ENCODE data around the gene COA8. TPM values are rescaled to one million over a fixed set of nuclear protein-coding genes. Genes with fewer than 3 reads are reported as not detected.

Gene COA8
- polyA plus RNA-seq, 3 donors, result 13.2 to 58.1 (median 52.3) TPM

DNA sequence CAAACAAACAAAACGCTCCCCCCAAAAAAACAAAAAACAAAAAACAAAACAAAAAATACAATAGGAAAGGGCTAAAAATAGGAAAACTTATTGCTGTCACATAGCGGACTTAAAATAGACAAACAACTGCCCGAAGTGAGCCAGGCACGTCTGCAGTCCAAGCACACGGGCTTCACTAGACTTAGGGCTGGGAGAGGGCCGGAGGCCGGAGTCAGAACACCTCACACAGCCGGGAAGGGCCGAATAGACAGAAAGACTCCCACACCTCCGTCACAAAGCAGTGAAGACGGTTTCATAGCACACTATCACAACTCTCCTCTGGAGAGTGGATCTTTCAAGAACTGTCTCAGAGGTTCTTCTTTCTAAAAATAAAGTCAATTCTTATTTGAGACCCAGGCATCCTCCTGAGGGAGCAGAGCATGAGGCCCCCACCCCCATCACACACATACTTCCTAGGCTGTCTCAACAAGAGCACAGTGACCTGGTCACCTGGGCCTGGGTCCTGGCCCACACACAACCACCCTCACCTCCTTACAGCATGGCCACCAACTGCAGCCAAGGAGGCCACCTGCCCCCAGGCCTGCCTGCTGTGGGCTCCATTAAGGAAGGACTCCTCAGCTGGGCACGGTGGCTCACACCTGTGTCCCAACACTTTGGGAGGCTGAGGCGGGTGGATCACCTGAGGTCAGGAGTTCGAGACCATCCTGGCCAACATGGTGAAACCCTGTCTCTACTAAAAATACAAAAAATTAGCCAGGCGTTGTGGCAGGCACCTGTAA lies 7.0 kb upstream of the COA8 start:
- no peaks in the 10 kb centered on the region for H3K27me3 ChIP-seq (ENCODE audit: control insufficient read depth in 2 of 2, insufficient read depth in 2 of 2, low read length in 2 of 2)
- Mint-ChIP-seq H3K9me3 (no peaks in the 10 kb centered on the region), H3K27ac (no peak overlapping the region), H3K4me3 (no peak overlapping the region), H3K4me1 (peaks cover 10% of the 10 kb centered on the region), H3K36me3 (peaks cover 33 to 40% of the 10 kb centered on the region in 2 donors), H3K27me3 (ENCODE audit: low read depth in 3 of 3) (peaks cover 0 to 1% (median 0%) of the 10 kb centered on the region in 3 donors)
- DNase-seq, result no peak
- H3K4me1 ChIP-seq (ENCODE audit: control insufficient read depth in 1 of 2, insufficient read depth in 2 of 2, low read length in 2 of 2), result peaks cover 0 to 5% of the 10 kb centered on the region in 2 donors
- H4K20me1 ChIP-seq (ENCODE audit: insufficient read depth, low read length), result peaks cover 81% of the 10 kb centered on the region
- 96% methylated on average over 9 of the region's 15 CpGs for WGBS (ENCODE audit: insufficient coverage)
- H3K79me2 ChIP-seq (ENCODE audit: insufficient read depth, low read length), result peaks cover 45% of the 10 kb centered on the region
- H3K9me3 ChIP-seq (replicated peaks in 1 of 2; ENCODE audit: control insufficient read depth in 1 of 2, insufficient read depth in 1 of 2, low read length in 2 of 2), result no peaks in the 10 kb centered on the region
- no peak overlapping the region for H3K4me2 ChIP-seq (replicated peaks; ENCODE audit: extremely low read depth, low read length, poor library complexity, severe bottlenecking)
- no peak for TF ChIP-seq CTCF (IDR thresholded peaks at IDR 0.05)
- H3K4me3 ChIP-seq (replicated peaks in 1 of 3; ENCODE audit: low read depth in 2 of 3, low read length in 3 of 3), result no peak overlapping the region
- H3K9ac ChIP-seq (ENCODE audit: insufficient read depth, low read length, poor library complexity, severe bottlenecking), result no peak overlapping the region
- H3K27ac ChIP-seq (ENCODE audit: low read depth in 1 of 2, low read length in 2 of 2), result no peak overlapping the region
- intact Hi-C loops (cut with micrococcal nuclease), result no loop called here
- H3K36me3 ChIP-seq (replicated peaks in 1 of 2; ENCODE audit: control insufficient read depth in 1 of 2, insufficient read depth in 2 of 2, low read length in 2 of 2), result peaks cover 22 to 50% of the 10 kb centered on the region in 2 donors
- H2AFZ ChIP-seq (ENCODE audit: insufficient read depth, low read depth, low read length, poor library complexity, severe bottlenecking), result no peak overlapping the region

DNA sequence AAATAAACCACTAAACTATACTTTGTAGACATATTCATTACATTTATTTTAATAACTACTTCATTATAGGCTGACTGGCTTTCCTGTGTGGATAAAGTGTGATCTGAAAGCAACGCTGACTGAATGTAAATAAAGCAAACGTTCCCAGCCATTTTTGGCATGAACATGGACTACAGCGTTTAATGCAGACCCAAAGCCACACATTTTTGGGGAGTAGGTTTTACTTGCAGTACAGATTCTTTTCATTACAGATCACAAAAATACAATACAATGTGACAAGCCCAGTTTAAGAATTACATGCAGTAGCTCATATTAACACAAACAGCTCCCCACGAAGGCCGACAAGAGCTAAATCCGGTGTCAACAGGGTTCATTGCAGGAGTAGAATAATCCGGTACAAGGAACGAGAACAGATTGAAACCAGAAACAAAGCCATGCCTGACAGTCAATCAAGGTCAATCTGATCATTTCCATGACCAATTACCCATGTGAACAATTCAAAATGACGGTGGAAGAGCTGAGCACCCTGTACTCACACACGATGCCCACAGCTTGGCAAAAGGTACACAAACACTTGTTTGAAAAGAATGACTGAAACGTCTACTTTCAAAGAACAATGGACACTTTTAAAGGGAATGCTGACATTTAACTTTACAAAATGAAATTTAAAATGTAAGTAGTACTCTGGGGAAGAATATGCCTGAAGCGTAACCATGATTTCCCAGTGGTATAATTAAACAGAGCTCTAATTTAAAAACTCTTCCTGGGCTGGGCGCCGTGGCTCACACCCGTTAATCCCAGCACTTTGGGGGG lies 5.6 kb upstream of the COA8 start:
- Mint-ChIP-seq H3K4me3 (no peak overlapping the region), H3K27me3 (ENCODE audit: low read depth in 3 of 3) (peaks cover 0 to 1% (median 0%) of the 10 kb centered on the region in 3 donors), H3K27ac (peak overlapping the region in 2 of 7 donors; percentile 68 to 86), H3K4me1 (peaks cover 22% of the 10 kb centered on the region), H3K36me3 (peaks cover 34 to 40% of the 10 kb centered on the region in 2 donors), H3K9me3 (no peaks in the 10 kb centered on the region)
- Histone ChIP-seq H3K27ac (ENCODE audit: low read depth in 1 of 2, low read length in 2 of 2) (no peak overlapping the region), H4K20me1 (ENCODE audit: insufficient read depth, low read length) (peaks cover 89% of the 10 kb centered on the region), H3K27me3 (ENCODE audit: control insufficient read depth in 2 of 2, insufficient read depth in 2 of 2, low read length in 2 of 2) (no peaks in the 10 kb centered on the region), H2AFZ (ENCODE audit: insufficient read depth, low read depth, low read length, poor library complexity, severe bottlenecking) (no peak overlapping the region), H3K79me2 (ENCODE audit: insufficient read depth, low read length) (peaks cover 59% of the 10 kb centered on the region), H3K36me3 (replicated peaks in 1 of 2; ENCODE audit: control insufficient read depth in 1 of 2, insufficient read depth in 2 of 2, low read length in 2 of 2) (peaks cover 22 to 50% of the 10 kb centered on the region in 2 donors), H3K9me3 (replicated peaks in 1 of 2; ENCODE audit: control insufficient read depth in 1 of 2, insufficient read depth in 1 of 2, low read length in 2 of 2) (no peaks in the 10 kb centered on the region), H3K4me2 (replicated peaks; ENCODE audit: extremely low read depth, low read length, poor library complexity, severe bottlenecking) (no peak overlapping the region), H3K9ac (ENCODE audit: insufficient read depth, low read length, poor library complexity, severe bottlenecking) (no peak overlapping the region), H3K4me1 (ENCODE audit: control insufficient read depth in 1 of 2, insufficient read depth in 2 of 2, low read length in 2 of 2) (peaks cover 12 to 19% of the 10 kb centered on the region in 2 donors), H3K4me3 (replicated peaks in 1 of 3; ENCODE audit: low read depth in 2 of 3, low read length in 3 of 3) (no peak overlapping the region)
- 97% methylated on average over 6 of the region's 15 CpGs for WGBS (ENCODE audit: insufficient coverage)
- no peak for TF ChIP-seq CTCF (IDR thresholded peaks at IDR 0.05)
- no peak for DNase-seq
- intact Hi-C loops (cut with micrococcal nuclease), result no loop called here
